ENCODE measurements around the gene NSG2.

DNA sequence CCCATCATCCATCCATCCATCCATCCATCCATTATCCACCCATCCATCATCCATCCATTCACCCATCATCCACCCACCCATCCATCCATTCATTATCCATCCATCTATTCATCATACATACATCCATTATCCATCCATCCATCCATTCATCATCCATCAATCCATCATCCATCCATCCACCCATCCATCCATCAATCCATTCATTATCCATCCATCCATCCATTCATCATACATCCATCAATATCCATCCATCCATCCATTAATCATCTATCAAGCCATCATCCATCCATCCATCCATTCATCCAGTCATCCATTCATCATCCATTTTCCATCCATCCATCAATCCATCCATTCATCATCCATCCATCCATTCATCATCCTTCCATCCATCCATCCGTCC, 89.0 kb downstream of the NSG2 start:
- TF ChIP-seq CTCF (IDR thresholded peaks at IDR 0.05; ENCODE audit: insufficient read depth, low read depth, low read length) (no peak), EZH2 (IDR thresholded peaks at IDR 0.05; ENCODE audit: insufficient read depth, low read length) (no peak)

Measured in astrocyte (in vitro differentiated cells and primary cell).